Karpas-422 (cell line): Measurements from ENCODE around the gene XBP1. TPM values are rescaled to one million over a fixed set of nuclear protein-coding genes. Genes with fewer than 3 reads are reported as not detected.
A peak's percentile ranks its signal among the peaks of the same experiment; 100 is the strongest.
"Not testable (repeated sequence)": the region's sequence is repeated elsewhere in the genome, so short reads cannot be mapped to it uniquely, and the experiment has no call there.

Experiments used
- DNase-seq: peaks from one replicate; pipeline ENCODE4 v3.0.0-alpha.2; 2015
- H2AFZ ChIP-seq: fragments of 200-600 bp; sonication (generic); 2 replicates; pipeline ENCODE4 v1.6.1; 2014; ENCODE audit warnings: antibody characterized with exemption, low read length, mixed read lengths
- H3K27ac ChIP-seq: fragments of 200-600 bp; sonication (generic); 2 replicates; pipeline ENCODE4 v1.5.1; 2014; ENCODE audit warnings: mild to moderate bottlenecking, low read length, moderate library complexity
- H3K27me3 ChIP-seq: fragments of 200-600 bp; sonication (generic); 2 replicates; pipeline ENCODE4 v1.6.1; 2014; ENCODE audit warnings: low read length, mixed read lengths
- H3K36me3 ChIP-seq: fragments of 200-600 bp; sonication (generic); 2 replicates; pipeline ENCODE4 v1.6.1; 2014; ENCODE audit warnings: low read length, mixed read lengths; ENCODE audit not compliant: insufficient read depth
- H3K4me1 ChIP-seq: fragments of 200-600 bp; sonication (generic); 2 replicates; pipeline ENCODE4 v1.6.1; 2014; ENCODE audit warnings: mild to moderate bottlenecking, low read length, mixed read lengths
- H3K4me2 ChIP-seq: fragments of 200-600 bp; sonication (generic); 2 replicates; pipeline ENCODE4 v1.6.1; 2014; ENCODE audit warnings: low read length, low read depth, mild to moderate bottlenecking; ENCODE audit not compliant: poor library complexity, severe bottlenecking
- H3K4me3 ChIP-seq: fragments of 200-600 bp; sonication (generic); 2 replicates; pipeline ENCODE4 v1.5.1; 2014; ENCODE audit warnings: mild to moderate bottlenecking, antibody characterized with exemption, low read length, mixed read lengths
- H3K79me2 ChIP-seq: fragments of 200-600 bp; sonication (generic); 2 replicates; pipeline ENCODE4 v1.6.1; 2014; ENCODE audit warnings: mild to moderate bottlenecking, low read length, mixed read lengths
- H3K9ac ChIP-seq: fragments of 200-600 bp; sonication (generic); 2 replicates; pipeline ENCODE4 v1.6.0; 2014; ENCODE audit warnings: low read length
- H3K9me2 ChIP-seq: fragments of 200-600 bp; sonication (generic), shearing (Covaris generic); replicated peaks from 2 replicates; pipeline ENCODE4 v1.6.0; 2014; ENCODE audit warnings: mild to moderate bottlenecking, low read length, moderate library complexity; ENCODE audit not compliant: insufficient read depth
- H3K9me3 ChIP-seq: fragments of 300-700, 200-600 bp; sonication (generic); 2 replicates; pipeline ENCODE4 v1.6.1; 2014; ENCODE audit warnings: low read length, mixed read lengths
- H4K20me1 ChIP-seq: fragments of 200-600 bp; sonication (generic); 2 replicates; pipeline ENCODE4 v1.6.1; 2014; ENCODE audit warnings: mild to moderate bottlenecking, antibody characterized with exemption, low read length, low read depth; ENCODE audit not compliant: insufficient read depth
- total RNA-seq: library from RNA; depleted of rRNA; stranded (reverse); fragments of >200 nt; shearing (Covaris generic); gene quantifications from 2 replicates; pipeline ENCODE4 v1.2.3, GENCODE V29; 2014; ENCODE audit warnings: low replicate concordance

Gene XBP1
- total RNA-seq, 1 experiment from 2014 or later, result 121 TPM

DNA sequence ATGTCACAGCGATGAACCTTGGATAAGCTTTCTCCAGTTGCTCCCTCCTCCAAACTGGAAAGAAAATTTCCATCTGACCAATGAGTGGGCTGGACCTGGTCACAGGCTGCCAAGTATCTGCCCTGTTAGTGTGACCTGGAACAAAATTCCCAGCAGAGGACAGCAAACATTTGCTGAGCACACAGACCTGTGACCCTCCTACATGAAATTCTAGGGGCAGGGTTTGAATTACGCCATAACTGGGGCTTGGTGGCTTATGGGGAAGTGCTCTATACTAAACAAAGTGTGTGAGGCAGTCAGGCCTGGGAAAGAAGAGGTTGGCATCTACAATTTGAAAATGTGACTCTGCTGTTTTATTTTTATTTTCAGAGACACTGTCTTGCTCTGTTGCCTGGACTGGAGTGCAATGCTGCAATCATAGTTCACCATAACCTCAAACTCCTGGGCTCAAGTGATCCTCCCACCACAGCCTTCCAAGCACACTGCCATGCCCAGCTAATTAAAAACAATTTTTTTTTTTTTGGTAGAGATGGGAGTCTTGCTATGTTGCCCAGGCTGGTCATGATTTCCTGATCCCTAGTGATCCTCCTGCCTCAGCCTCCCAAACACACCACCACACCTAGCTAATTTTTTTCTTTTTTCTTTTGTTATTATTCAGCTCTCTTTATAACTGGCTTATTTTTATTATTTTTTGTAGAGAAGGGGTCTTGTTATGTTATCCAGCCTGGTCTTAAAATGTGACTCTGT is 13.6 kb upstream of the XBP1 start:
- Histone ChIP-seq H3K4me2 (no peak overlapping the region), H3K9ac (no peak overlapping the region), H3K9me3 (no peaks in the 10 kb centered on the region), H4K20me1 (no peaks in the 10 kb centered on the region; the same call in 1 of the 2 replicates), H3K27ac (no peak overlapping the region), H3K36me3 (no peaks in the 10 kb centered on the region), H3K79me2 (no peaks in the 10 kb centered on the region), H3K4me1 (peaks cover 23% of the 10 kb centered on the region), H3K4me3 (no peak overlapping the region), H3K27me3 (no peaks in the 10 kb centered on the region), H2AFZ (no peak overlapping the region), H3K9me2 (no peaks in the 10 kb centered on the region)
- DNase-seq, result no peak

DNA sequence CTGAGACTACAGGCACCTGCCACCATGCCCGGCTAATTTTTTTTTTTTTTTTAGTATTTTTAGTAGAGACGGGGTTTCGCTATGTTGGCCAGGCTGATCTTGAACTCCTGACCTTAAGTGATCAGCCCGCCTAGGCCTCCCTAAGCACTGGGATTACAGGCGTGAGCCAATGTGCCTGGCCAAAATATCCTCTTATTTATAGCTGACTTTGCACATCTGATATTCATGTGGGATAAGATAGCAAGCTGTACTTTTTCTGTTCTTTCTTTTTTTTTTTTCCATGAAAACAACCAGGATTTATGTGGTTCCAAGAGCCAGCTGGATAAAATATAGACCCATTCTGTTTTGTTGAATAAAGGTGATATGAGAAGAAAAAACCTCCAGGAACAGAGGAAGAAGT is 12.1 kb upstream of the XBP1 start:
- no peaks in the 10 kb centered on the region; the same call in 1 of the 2 replicates for H4K20me1 ChIP-seq
- H3K4me2 ChIP-seq, result no peak overlapping the region
- H3K36me3 ChIP-seq, result no peaks in the 10 kb centered on the region
- no peaks in the 10 kb centered on the region for H3K9me3 ChIP-seq
- H3K27ac ChIP-seq, result no peak overlapping the region
- no peak overlapping the region for H3K4me3 ChIP-seq
- peaks cover 8% of the 10 kb centered on the region for H3K4me1 ChIP-seq
- H3K79me2 ChIP-seq, result no peaks in the 10 kb centered on the region
- H3K9me2 ChIP-seq, result no peaks in the 10 kb centered on the region
- no peak overlapping the region for H3K9ac ChIP-seq
- DNase-seq, result no peak
- H2AFZ ChIP-seq, result no peak overlapping the region
- H3K27me3 ChIP-seq, result no peaks in the 10 kb centered on the region

GRCh38 chr22:28810821-28811491 is 10.6 kb upstream of the XBP1 start:
- H3K4me1 ChIP-seq, result no peaks in the 10 kb centered on the region
- no peaks in the 10 kb centered on the region for H3K9me2 ChIP-seq
- no peaks in the 10 kb centered on the region for H3K79me2 ChIP-seq
- H3K9ac ChIP-seq, result no peak overlapping the region
- H4K20me1 ChIP-seq, result no peaks in the 10 kb centered on the region; the same call in 1 of the 2 replicates
- no peaks in the 10 kb centered on the region for H3K36me3 ChIP-seq
- no peaks in the 10 kb centered on the region for H3K27me3 ChIP-seq
- DNase-seq, result no peak
- no peak overlapping the region for H3K27ac ChIP-seq
- H3K4me3 ChIP-seq, result no peak overlapping the region
- no peak overlapping the region for H2AFZ ChIP-seq
- H3K4me2 ChIP-seq, result no peak overlapping the region
- H3K9me3 ChIP-seq, result no peaks in the 10 kb centered on the region

GRCh38 chr22:28808716-28809355 is 8.5 kb upstream of the XBP1 start:
- Histone ChIP-seq H3K4me3 (no peak overlapping the region), H3K9ac (no peak overlapping the region), H3K4me2 (no peak overlapping the region), H2AFZ (no peak overlapping the region), H4K20me1 (no peaks in the 10 kb centered on the region; the same call in 1 of the 2 replicates), H3K9me2 (no peaks in the 10 kb centered on the region), H3K36me3 (no peaks in the 10 kb centered on the region), H3K27me3 (no peaks in the 10 kb centered on the region), H3K27ac (no peak overlapping the region), H3K4me1 (no peaks in the 10 kb centered on the region), H3K9me3 (no peaks in the 10 kb centered on the region), H3K79me2 (no peaks in the 10 kb centered on the region)
- no peak for DNase-seq

GRCh38 chr22:28805426-28805825 is 5.1 kb upstream of the XBP1 start:
- H3K79me2 ChIP-seq, result peaks cover 12% of the 10 kb centered on the region
- DNase-seq, result not testable (repeated sequence)

DNA sequence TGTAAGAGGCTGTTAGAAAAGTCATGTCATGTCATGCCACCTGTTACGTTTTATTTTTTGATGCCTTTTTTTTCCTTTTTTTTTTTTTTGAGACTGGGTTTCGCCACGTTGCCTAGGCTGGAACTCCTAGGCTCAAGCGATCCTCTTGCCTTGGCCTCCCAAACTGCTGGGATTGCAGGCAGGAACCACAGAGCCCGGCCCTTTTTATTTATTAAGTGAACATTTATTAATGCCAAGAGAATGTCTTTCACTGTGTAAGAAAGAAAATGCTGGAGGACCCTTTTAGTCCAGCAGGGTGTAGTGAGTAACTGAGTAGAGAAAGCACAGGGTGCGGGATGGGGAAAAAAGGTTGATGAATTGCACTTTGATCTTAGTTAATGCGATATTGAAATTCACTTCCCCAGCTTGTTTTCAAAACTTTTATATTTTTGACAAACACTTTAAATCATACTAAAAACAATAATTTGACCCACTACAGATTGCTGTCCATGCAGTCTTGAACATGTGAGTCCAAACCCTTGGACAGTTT is 2.3 kb upstream of the XBP1 start:
- H3K9me2 ChIP-seq, result no peaks in the 10 kb centered on the region
- H3K4me2 ChIP-seq, result peak overlapping the region; percentile 78
- H3K27ac ChIP-seq, result peak overlapping the region; percentile 62
- peaks cover 37% of the 10 kb centered on the region for H3K79me2 ChIP-seq
- no peaks in the 10 kb centered on the region for H3K9me3 ChIP-seq
- peaks cover 28% of the 10 kb centered on the region for H3K4me1 ChIP-seq
- peak overlapping the region; percentile 97; the same call in 1 of the 2 replicates for H3K4me3 ChIP-seq
- H3K9ac ChIP-seq, result peak overlapping the region; percentile 97; the same call in 1 of the 2 replicates
- H3K27me3 ChIP-seq, result no peaks in the 10 kb centered on the region
- peak overlapping the region; percentile 72 for H2AFZ ChIP-seq
- peak; percentile 54 for DNase-seq
- H3K36me3 ChIP-seq, result peaks cover 4% of the 10 kb centered on the region; the same call in 1 of the 2 replicates
- 0 out of 2 replicates have a peak, but pooled peaks cover 5% of the 10 kb centered on the region for H4K20me1 ChIP-seq

More at GRCh38 chr22:28805426-28805825, 5.1 kb upstream of the XBP1 start:
- not testable (repeated sequence) for H3K9ac ChIP-seq, H2AFZ ChIP-seq, H3K9me3 ChIP-seq, H3K36me3 ChIP-seq, H3K27ac ChIP-seq, H4K20me1 ChIP-seq, H3K4me2 ChIP-seq, H3K27me3 ChIP-seq, H3K9me2 ChIP-seq, H3K4me3 ChIP-seq
- H3K4me1 ChIP-seq, result peaks cover 15% of the 10 kb centered on the region

DNA sequence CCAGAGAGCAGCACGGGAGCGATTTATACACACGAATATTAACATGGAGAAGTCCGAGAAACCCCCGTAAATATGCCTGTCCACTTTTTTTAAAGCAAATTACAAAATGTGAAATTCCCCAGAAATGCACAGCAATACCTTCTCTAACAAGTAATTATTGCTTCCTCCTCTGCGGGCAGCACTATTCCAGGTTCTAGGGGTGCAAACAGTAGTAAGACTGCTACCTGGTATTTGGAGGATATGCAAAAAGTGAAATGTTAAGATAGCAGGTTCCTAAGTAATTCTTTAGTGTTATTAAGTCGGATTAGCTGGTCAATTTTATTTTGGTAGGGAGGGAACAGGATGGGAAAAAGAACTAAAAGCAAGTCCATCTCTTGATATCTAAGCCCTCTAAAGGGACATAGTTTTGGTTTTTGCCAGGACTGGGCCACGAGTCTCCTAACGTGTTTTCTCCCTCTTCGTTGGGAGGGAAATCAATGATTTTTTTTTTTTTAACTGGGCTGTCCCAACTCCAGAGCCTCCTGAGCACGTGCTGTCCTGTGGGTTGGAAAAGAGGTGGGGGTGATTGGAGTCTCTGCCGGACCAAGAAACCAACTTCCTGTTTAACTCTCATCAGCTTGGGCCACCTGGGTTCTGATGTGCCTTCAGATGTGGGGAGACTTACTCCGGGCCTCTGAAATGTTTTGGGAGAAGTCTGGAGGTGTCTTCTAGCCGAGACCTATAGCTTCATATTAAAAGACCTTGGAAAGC is 1.7 kb upstream of the XBP1 start:
- peak; percentile 65 for DNase-seq
- Histone ChIP-seq H3K79me2 (peaks cover 40% of the 10 kb centered on the region), H4K20me1 (0 out of 2 replicates have a peak, but pooled peaks cover 5% of the 10 kb centered on the region), H3K27me3 (no peaks in the 10 kb centered on the region), H3K27ac (peak overlapping the region; percentile 62), H3K9me2 (no peaks in the 10 kb centered on the region), H3K4me1 (peaks cover 28% of the 10 kb centered on the region), H3K4me2 (peak overlapping the region; percentile 78), H3K36me3 (peaks cover 7% of the 10 kb centered on the region), H3K9ac (peak overlapping the region; percentile 97), H2AFZ (peak overlapping the region; percentile 72), H3K4me3 (peak overlapping the region; percentile 97), H3K9me3 (no peaks in the 10 kb centered on the region)
